K562 (cell line): ENCODE measurements around the gene MYEF2.

ENCODE experiments used
- BRCA1 ChIP-seq, 2 experiments: fragments of 450-650 bp in 1 of 2; sonication (generic) in 1 of 2; formaldehyde crosslinking in 1 of 2; IDR thresholded peaks; 2 replicates each; pipeline versions ENCODE4 v1.5.0 to v1.6.1; 2017 to 2020; ENCODE audit warnings: mild to moderate bottlenecking in 1 of 2, missing genetic modification reagents in 1 of 2
- CHCHD3 ChIP-seq: fragments of 250-450 bp; sonication (Bioruptor Pico); IDR thresholded peaks from 2 replicates; pipeline ENCODE4 v2.1.2; 2022; ENCODE audit warnings: mild to moderate bottlenecking
- E2F6 ChIP-seq, 2 experiments: IDR thresholded peaks; 2 replicates each; pipeline ENCODE4 v1.6.1; 2011; ENCODE audit warnings: borderline replicate concordance in 1 of 2, control low read depth in 1 of 2, low read depth in 1 of 2, low read length in 1 of 2, mild to moderate bottlenecking in 1 of 2, mixed read lengths in 1 of 2, moderate library complexity in 1 of 2; ENCODE audit not compliant: insufficient read depth in 1 of 2, insufficient read length in 1 of 2, poor library complexity in 1 of 2, severe bottlenecking in 1 of 2; ENCODE audit errors: extremely low read depth in 1 of 2
- ELF2 ChIP-seq: fragments of 250-450 bp; sonication (Bioruptor Pico); IDR thresholded peaks from 2 replicates; pipeline ENCODE4 v1.5.0; 2021; ENCODE audit warnings: mild to moderate bottlenecking
- GATAD2B ChIP-seq: fragments of 450-650 bp; IDR thresholded peaks from 2 replicates; pipeline ENCODE4 v1.6.1; 2017; ENCODE audit warnings: mild to moderate bottlenecking, borderline replicate concordance
- NR2C1 ChIP-seq, 2 experiments: fragments of 450-650 bp; IDR thresholded peaks; 2 replicates each; pipeline ENCODE4 v1.6.1; 2017; ENCODE audit warnings: mild to moderate bottlenecking in 2 of 2, antibody characterized with exemption in 1 of 2, inconsistent platforms in 1 of 2, missing compliant biosample characterization in 1 of 2, missing genetic modification characterization in 1 of 2
- STAT6 ChIP-seq: sonication (generic); formaldehyde crosslinking; IDR thresholded peaks from 2 replicates; pipeline ENCODE4 v1.8.1; 2023; ENCODE audit warnings: mild to moderate bottlenecking, missing genetic modification reagents
- TF ChIP-seq, protein P1 (sequence below): sonication (generic); formaldehyde crosslinking; IDR thresholded peaks from 2 replicates; pipeline ENCODE4 v1.8.1; 2023; ENCODE audit warnings: mild to moderate bottlenecking, missing genetic modification reagents
- TF ChIP-seq, protein P2 (sequence below), 3 experiments: fragments of 200-800 bp in 1 of 3; sonication (Bioruptor generic) in 1 of 3; sonication (generic) in 1 of 3; formaldehyde crosslinking in 1 of 3; IDR thresholded peaks; 2 replicates each; pipeline versions ENCODE4 v1.6.1 to v1.8.0; 2016 to 2022; ENCODE audit warnings: mild to moderate bottlenecking in 2 of 3, missing compliant biosample characterization in 2 of 3, missing genetic modification characterization in 2 of 3, missing genetic modification reagents in 1 of 3
- TF ChIP-seq, protein P3 (sequence below), 3 experiments: IDR thresholded peaks in 2 of 3; conservative IDR thresholded peaks in 1 of 3; 2 replicates each; pipeline ENCODE4 v1.5.1; 2011 to 2012; ENCODE audit warnings: low read length in 3 of 3, mild to moderate bottlenecking in 3 of 3, control low read depth in 2 of 3, improper control_type of control experiment in 1 of 3, inconsistent platforms in 1 of 3, low read depth in 1 of 3, mixed read lengths in 1 of 3, moderate library complexity in 1 of 3; ENCODE audit not compliant: insufficient read depth in 2 of 3

DNA sequence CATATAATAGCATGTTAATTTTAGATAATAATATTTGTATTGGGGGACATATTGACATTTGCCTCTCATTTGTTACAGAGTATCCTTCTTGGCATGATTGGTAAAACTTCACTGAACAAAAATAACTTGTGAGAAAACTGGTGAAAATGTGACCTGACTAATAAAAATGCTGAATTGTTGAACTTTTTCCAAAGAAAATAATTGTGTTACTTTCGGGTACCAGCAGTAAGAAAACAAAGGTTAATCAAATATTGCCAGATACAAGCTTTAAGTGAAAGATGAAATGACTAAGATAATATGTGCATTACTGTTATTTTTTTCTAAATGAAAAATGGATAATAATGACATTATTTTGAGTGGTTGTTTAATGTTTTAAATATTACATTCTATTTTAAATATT, 43.2 kb upstream of the MYEF2 start:
- TF ChIP-seq GATAD2B (no peak), E2F6 (IDR thresholded peaks at IDR 0.05; ENCODE audit: borderline replicate concordance in 1 of 2, extremely low read depth in 1 of 2, insufficient read depth in 1 of 2, insufficient read length in 1 of 2, low read depth in 1 of 2, low read length in 1 of 2, poor library complexity in 1 of 2, severe bottlenecking in 1 of 2) (no peak), STAT6 (CRISPR knock-in tag) (no peak), BRCA1 (IDR thresholded peaks at IDR 0.05) (no peak), BRCA1 (CRISPR knock-in tag; IDR thresholded peaks at IDR 0.05) (no peak), ELF2 (CRISPR knock-in tag) (no peak), CHCHD3 (CRISPR knock-in tag) (no peak), NR2C1 (IDR thresholded peaks at IDR 0.05) (no peak), NR2C1 (tag; IDR thresholded peaks at IDR 0.05) (no peak)
- TF ChIP-seq, protein P1, sequence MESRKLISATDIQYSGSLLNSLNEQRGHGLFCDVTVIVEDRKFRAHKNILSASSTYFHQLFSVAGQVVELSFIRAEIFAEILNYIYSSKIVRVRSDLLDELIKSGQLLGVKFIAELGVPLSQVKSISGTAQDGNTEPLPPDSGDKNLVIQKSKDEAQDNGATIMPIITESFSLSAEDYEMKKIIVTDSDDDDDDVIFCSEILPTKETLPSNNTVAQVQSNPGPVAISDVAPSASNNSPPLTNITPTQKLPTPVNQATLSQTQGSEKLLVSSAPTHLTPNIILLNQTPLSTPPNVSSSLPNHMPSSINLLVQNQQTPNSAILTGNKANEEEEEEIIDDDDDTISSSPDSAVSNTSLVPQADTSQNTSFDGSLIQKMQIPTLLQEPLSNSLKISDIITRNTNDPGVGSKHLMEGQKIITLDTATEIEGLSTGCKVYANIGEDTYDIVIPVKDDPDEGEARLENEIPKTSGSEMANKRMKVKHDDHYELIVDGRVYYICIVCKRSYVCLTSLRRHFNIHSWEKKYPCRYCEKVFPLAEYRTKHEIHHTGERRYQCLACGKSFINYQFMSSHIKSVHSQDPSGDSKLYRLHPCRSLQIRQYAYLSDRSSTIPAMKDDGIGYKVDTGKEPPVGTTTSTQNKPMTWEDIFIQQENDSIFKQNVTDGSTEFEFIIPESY (CRISPR knock-in tag), result no peak
- TF ChIP-seq, protein P2, sequence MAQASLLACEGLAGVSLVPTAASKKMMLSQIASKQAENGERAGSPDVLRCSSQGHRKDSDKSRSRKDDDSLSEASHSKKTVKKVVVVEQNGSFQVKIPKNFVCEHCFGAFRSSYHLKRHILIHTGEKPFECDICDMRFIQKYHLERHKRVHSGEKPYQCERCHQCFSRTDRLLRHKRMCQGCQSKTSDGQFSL (CRISPR knock-in tag; IDR thresholded peaks at IDR 0.05), result no peak
- TF ChIP-seq, protein P2 (tag; IDR thresholded peaks at IDR 0.05), result no peak
- TF ChIP-seq, protein P3, sequence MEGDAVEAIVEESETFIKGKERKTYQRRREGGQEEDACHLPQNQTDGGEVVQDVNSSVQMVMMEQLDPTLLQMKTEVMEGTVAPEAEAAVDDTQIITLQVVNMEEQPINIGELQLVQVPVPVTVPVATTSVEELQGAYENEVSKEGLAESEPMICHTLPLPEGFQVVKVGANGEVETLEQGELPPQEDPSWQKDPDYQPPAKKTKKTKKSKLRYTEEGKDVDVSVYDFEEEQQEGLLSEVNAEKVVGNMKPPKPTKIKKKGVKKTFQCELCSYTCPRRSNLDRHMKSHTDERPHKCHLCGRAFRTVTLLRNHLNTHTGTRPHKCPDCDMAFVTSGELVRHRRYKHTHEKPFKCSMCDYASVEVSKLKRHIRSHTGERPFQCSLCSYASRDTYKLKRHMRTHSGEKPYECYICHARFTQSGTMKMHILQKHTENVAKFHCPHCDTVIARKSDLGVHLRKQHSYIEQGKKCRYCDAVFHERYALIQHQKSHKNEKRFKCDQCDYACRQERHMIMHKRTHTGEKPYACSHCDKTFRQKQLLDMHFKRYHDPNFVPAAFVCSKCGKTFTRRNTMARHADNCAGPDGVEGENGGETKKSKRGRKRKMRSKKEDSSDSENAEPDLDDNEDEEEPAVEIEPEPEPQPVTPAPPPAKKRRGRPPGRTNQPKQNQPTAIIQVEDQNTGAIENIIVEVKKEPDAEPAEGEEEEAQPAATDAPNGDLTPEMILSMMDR (IDR thresholded peaks at IDR 0.05 in 2 of 3, conservative IDR thresholded peaks at IDR 0.05 in 1 of 3; ENCODE audit: insufficient read depth in 2 of 3, low read depth in 1 of 3, low read length in 3 of 3), result no peak
